BJ (cell line): ENCODE results near the gene ADD1. TPM values are rescaled to one million over a fixed set of nuclear protein-coding genes. Genes with fewer than 3 reads are reported as not detected.

Experiments used
- CTCF ChIA-PET: fragments of 350-600 bp; formaldehyde crosslinking; extraction: SDS; loops from one replicate; lab custom pipeline; 2021; ENCODE audit warnings: antibody characterized with exemption, inconsistent platforms; lab: Yijun Ruan, JAX
- POLR2A ChIA-PET: fragments of 300-600 bp; sonication (Branson Sonifier 250); formaldehyde crosslinking; extraction: SDS; loops from one replicate; lab custom pipeline; 2021; ENCODE audit warnings: antibody characterized with exemption; lab: Charles Lee
- DNase-seq: peaks from one replicate; pipeline ENCODE4 v3.0.0-alpha.2; 2011; ENCODE audit warnings: low read depth
- H3K27me3 ChIP-seq: 2 replicates; pipeline ENCODE4 v1.6.0; 2011; ENCODE audit warnings: low read length; ENCODE audit not compliant: control insufficient read depth, insufficient read depth
- H3K36me3 ChIP-seq: 2 replicates; pipeline ENCODE4 v1.5.1; 2011; ENCODE audit warnings: low read length; ENCODE audit not compliant: control insufficient read depth, insufficient read depth
- H3K4me3 ChIP-seq: 2 replicates; pipeline ENCODE4 v1.5.1; 2011; ENCODE audit warnings: low read depth, mild to moderate bottlenecking, control low read depth, low read length
- CTCF ChIP-seq: IDR thresholded peaks from 2 replicates; pipeline ENCODE4 v1.5.1; 2011; ENCODE audit warnings: low read depth, mild to moderate bottlenecking, control low read depth, inconsistent platforms, low read length, moderate library complexity; ENCODE audit not compliant: insufficient read depth
- polyA plus RNA-seq: library from polyadenylated mRNA; depleted of rRNA; stranded (reverse); fragments of >200 nt; gene quantifications from 2 replicates; pipeline ENCODE4 v1.2.3, GENCODE V29; 2011; rRNA removed

The ADD1 gene
- polyA plus RNA-seq, 1 experiment = 140 TPM

- POLR2A ChIA-PET = interaction anchor here (0.6 kb wide), 2 partner anchors 13 to 175 kb away, joined by 3 to 5 read pairs; no protein-coding TSS in a partner anchor
- CTCF ChIA-PET = interaction anchor here (0.6 to 6.1 kb wide), 21 partner anchors 8 to 149 kb away, joined by 3 to 52 read pairs (median 6); partner anchors contain the start of gene GRK4
- Histone ChIP-seq H3K27me3 (no peaks in the 10 kb centered on the region; the same call in 1 of the 2 replicates), H3K36me3 (no peaks in the 10 kb centered on the region), H3K4me3 (no peak overlapping the region)
- no peak for DNase-seq
- TF ChIP-seq CTCF = no peak
Measured at GRCh38 chr4:2977211-2978088, 133.8 kb downstream of the ADD1 start.

Other genes with a start within 250 kb of the ADD1 start
- gene TNIP2, start 87.5 kb upstream of the ADD1 start, polyA plus RNA-seq = 32.5 and 48.1 TPM in 2 replicates
- 23.9 and 42.2 TPM in 2 replicates for gene SH3BP2, start 50.8 kb upstream of the ADD1 start, polyA plus RNA-seq
- gene NOP14, start 119.6 kb downstream of the ADD1 start, polyA plus RNA-seq = 7.1 and 8.2 TPM in 2 replicates
- 1.9 and 2.1 TPM in 2 replicates for gene GRK4, start 119.7 kb downstream of the ADD1 start, polyA plus RNA-seq
- gene HTT-AS, start 230.7 kb downstream of the ADD1 start, polyA plus RNA-seq = not detected in 2 replicates
- 10.6 and 13.6 TPM in 2 replicates for gene HTT, start 230.8 kb downstream of the ADD1 start, polyA plus RNA-seq